Activated naive CD4-positive, alpha-beta T cell treated with anti-CD3 and anti-CD28 coated beads, Interleukin-2, amount 50 U/mL, for 24 hours (primary cell): ENCODE measurements around the gene ST3GAL3.

Experiments
- H3K27ac Mint-ChIP-seq: one replicate; pipeline ENCODE4 v1.8.0; 2021; ENCODE audit warnings: mild to moderate bottlenecking, mixed read lengths
- H3K27me3 Mint-ChIP-seq: one replicate; pipeline ENCODE4 v1.8.0; 2021; ENCODE audit warnings: mixed read lengths
- H3K36me3 Mint-ChIP-seq: one replicate; pipeline ENCODE4 v1.8.0; 2021; ENCODE audit warnings: mixed read lengths
- H3K4me1 Mint-ChIP-seq: one replicate; pipeline ENCODE4 v1.8.0; 2021; ENCODE audit warnings: mixed read lengths
- H3K4me3 Mint-ChIP-seq: one replicate; pipeline ENCODE4 v1.8.0; 2021; ENCODE audit warnings: mild to moderate bottlenecking, mixed read lengths
- H3K9me3 Mint-ChIP-seq: one replicate; pipeline ENCODE4 v1.8.0; 2021; ENCODE audit warnings: mixed read lengths

ST3GAL3 gene

DNA sequence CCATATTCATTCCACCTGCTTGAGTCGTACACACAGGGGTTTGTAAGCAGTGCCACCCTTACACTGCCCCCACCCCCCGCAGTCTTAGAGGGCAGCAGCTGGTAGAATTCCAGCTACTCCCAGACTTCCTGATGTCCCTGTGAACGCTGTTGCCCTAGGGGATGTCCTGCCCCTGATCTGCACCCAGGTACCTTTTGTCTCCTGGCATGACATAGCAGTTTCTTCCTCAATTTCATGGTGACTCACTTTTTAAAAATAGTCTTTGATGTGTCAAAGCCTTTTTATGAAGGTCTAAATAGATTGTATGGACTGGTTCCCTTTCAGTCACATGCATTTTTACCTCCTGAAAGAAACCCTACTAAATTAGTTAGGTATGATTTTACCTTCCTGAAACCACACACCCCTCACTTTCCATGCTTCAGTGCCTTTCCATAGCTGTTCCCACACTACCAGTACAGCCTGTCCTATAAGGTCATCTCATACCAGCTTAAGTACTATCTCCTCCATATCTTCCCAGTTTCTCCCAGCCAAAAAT, 76.4 kb downstream of the ST3GAL3 start:
- Mint-ChIP-seq H3K9me3 (peaks cover 13% of the 10 kb centered on the region), H3K27me3 (no peaks in the 10 kb centered on the region), H3K27ac (peak overlapping the region; percentile 31), H3K4me3 (no peak overlapping the region), H3K36me3 (peaks cover 20% of the 10 kb centered on the region), H3K4me1 (peaks cover 17% of the 10 kb centered on the region)

- Mint-ChIP-seq H3K9me3 (no peaks in the 10 kb centered on the region), H3K27ac (no peak overlapping the region), H3K4me3 (no peak overlapping the region), H3K27me3 (no peaks in the 10 kb centered on the region), H3K4me1 (peaks cover 17% of the 10 kb centered on the region), H3K36me3 (peaks cover 4% of the 10 kb centered on the region)
Measured at GRCh38 chr1:43786201-43786958, 79.0 kb downstream of the ST3GAL3 start.

GRCh38 chr1:43786960-43787359, 79.6 kb downstream of the ST3GAL3 start:
- Mint-ChIP-seq H3K27ac (no peak overlapping the region), H3K9me3 (no peaks in the 10 kb centered on the region), H3K36me3 (peaks cover 1% of the 10 kb centered on the region), H3K4me1 (peaks cover 19% of the 10 kb centered on the region), H3K4me3 (no peak overlapping the region), H3K27me3 (no peaks in the 10 kb centered on the region)

DNA sequence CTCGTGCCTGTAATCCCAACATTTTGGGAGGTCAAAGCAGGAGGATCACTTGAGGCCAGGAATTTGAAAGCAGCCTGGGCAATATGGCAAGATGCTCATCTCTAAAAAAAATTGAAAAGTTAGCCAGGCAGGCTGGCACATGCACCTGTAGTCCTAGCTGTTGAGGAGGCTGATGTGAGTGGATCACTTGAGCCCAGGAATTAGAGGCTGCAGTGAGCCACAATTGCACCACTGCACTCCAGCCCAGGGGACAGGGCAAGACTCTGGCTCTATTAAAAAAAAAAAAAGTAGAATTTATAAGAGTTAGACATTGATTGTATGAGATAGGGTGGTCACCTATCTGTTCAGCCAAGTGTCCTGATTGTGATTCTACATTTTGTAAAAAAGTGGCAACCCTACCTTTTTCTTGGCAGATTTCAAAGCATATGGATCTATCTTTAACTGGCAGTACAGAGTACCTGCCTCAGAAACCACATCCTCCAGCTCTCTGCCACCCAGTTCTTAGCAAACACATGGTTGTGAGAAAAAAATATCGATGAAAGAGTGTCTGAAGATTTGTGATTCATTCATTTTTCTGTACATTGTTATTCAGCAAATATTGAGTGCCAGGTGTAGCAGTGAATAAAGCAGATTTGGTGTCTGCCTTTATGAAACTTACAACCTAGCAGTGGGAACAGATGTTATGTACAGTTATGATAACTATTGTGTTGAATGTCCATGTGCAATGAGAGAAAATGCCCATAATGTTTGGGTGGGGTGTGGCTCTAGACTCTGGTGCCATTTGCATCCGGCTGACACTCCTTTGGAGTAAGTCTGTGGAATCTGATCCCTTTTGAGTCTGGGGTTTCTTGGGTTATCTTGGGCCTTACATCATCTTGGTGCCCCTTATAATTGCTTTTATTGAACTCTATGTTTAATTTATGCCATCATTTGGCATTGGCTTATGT, 82.5 kb downstream of the ST3GAL3 start:
- Mint-ChIP-seq H3K27me3 (no peaks in the 10 kb centered on the region), H3K9me3 (no peaks in the 10 kb centered on the region), H3K36me3 (peaks cover 3% of the 10 kb centered on the region)

GRCh38 chr1:43791243-43791642, 83.9 kb downstream of the ST3GAL3 start:
- H3K36me3 Mint-ChIP-seq = peaks cover 5% of the 10 kb centered on the region
- no peak overlapping the region for H3K4me3 Mint-ChIP-seq
- H3K9me3 Mint-ChIP-seq = no peaks in the 10 kb centered on the region
- peaks cover 10% of the 10 kb centered on the region for H3K4me1 Mint-ChIP-seq
- H3K27ac Mint-ChIP-seq = no peak overlapping the region
- H3K27me3 Mint-ChIP-seq = no peaks in the 10 kb centered on the region

More for the DNA sequence above, 82.5 kb downstream of the ST3GAL3 start:
- no peak overlapping the region for H3K27ac Mint-ChIP-seq
- H3K4me3 Mint-ChIP-seq = no peak overlapping the region
- H3K4me1 Mint-ChIP-seq = peaks cover 10% of the 10 kb centered on the region

GRCh38 chr1:43796111-43796581, 88.8 kb downstream of the ST3GAL3 start:
- Mint-ChIP-seq H3K4me1 (peaks cover 5% of the 10 kb centered on the region), H3K27me3 (no peaks in the 10 kb centered on the region), H3K9me3 (no peaks in the 10 kb centered on the region), H3K4me3 (no peak overlapping the region), H3K36me3 (peaks cover 9% of the 10 kb centered on the region), H3K27ac (no peak overlapping the region)

- no peaks in the 10 kb centered on the region for H3K9me3 Mint-ChIP-seq
- no peaks in the 10 kb centered on the region for H3K27me3 Mint-ChIP-seq
- no peaks in the 10 kb centered on the region for H3K4me1 Mint-ChIP-seq
- H3K36me3 Mint-ChIP-seq = peaks cover 10% of the 10 kb centered on the region
- no peak overlapping the region for H3K4me3 Mint-ChIP-seq
- no peak overlapping the region for H3K27ac Mint-ChIP-seq
Measured at GRCh38 chr1:43797891-43798290, 90.6 kb downstream of the ST3GAL3 start.

DNA sequence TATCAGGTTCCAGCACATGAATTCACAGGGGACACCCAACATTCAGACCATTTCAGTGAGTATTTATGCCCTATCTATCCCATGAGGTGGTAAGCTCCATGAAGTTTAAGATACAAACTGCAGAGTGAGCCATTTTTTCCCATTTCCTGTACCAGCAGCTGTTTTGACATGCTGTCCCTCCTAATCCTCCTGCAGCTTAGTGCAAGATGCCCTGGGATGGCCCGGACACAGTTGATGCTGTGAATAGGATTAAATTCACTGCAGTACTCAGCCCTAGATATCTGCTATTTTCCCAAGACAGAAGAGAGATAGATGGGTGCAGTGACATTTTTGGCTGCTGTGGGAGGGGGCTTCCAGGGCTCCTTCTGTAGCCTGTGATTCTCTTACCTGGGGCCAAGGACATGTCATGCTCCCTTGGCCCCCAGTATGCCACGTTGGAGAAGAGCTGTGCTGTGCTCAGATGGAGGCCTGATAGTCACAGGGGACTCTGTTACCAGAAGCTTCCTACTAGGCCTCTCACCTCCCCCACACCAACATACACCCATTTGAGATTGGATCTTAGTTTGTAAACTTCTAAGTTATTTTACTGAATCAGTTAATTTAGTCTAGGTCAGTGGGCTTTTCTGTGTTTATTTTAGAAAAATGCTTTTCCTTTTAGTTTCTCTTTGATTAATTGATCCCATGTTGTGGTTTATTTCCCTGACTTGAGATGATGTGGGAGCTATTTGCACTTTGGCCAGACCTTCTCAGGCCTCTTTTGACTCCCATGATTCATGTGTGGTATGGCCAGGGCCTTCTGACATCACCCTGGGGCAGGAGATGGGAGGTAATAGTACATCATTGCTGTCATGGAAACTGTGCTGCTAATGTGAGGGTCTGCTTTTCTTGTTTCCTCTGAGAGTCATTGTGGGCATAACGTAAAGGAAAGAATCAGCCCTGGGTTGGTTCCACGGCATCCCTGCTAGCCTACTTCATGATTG, 92.6 kb downstream of the ST3GAL3 start:
- Mint-ChIP-seq H3K27me3 (no peaks in the 10 kb centered on the region), H3K36me3 (peaks cover 7% of the 10 kb centered on the region), H3K9me3 (no peaks in the 10 kb centered on the region), H3K4me3 (no peak overlapping the region), H3K4me1 (no peaks in the 10 kb centered on the region), H3K27ac (no peak overlapping the region)

DNA sequence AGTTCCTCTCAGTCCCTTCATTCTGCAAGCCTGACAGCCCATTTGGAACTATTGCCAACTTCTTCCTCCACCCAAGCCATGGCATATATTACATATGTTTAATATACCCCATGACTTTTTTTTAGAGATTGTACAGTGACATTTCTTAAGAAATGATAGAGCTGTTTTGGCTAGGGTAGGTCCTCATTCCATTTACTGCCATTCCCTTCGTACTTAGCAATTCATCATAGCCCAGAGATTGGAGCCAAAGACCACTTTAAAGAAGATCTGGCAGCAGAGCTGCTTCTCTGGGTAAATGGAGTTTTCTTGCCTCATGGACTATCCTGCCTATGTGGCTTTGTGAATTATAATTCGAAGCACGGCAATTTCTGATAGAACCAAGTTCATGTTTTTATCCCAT, 93.4 kb downstream of the ST3GAL3 start:
- H3K4me3 Mint-ChIP-seq = no peak overlapping the region
- H3K9me3 Mint-ChIP-seq = no peaks in the 10 kb centered on the region
- no peaks in the 10 kb centered on the region for H3K4me1 Mint-ChIP-seq
- no peaks in the 10 kb centered on the region for H3K27me3 Mint-ChIP-seq
- H3K36me3 Mint-ChIP-seq = peaks cover 7% of the 10 kb centered on the region
- H3K27ac Mint-ChIP-seq = no peak overlapping the region

- Mint-ChIP-seq H3K36me3 (peaks cover 5% of the 10 kb centered on the region), H3K4me3 (no peak overlapping the region), H3K27ac (no peak overlapping the region), H3K4me1 (no peaks in the 10 kb centered on the region), H3K27me3 (no peaks in the 10 kb centered on the region), H3K9me3 (no peaks in the 10 kb centered on the region)
Measured at GRCh38 chr1:43801203-43801602, 93.9 kb downstream of the ST3GAL3 start.

GRCh38 chr1:43802356-43802980, 95.1 kb downstream of the ST3GAL3 start:
- Mint-ChIP-seq H3K27ac (no peak overlapping the region), H3K9me3 (peaks cover 1% of the 10 kb centered on the region), H3K36me3 (peaks cover 8% of the 10 kb centered on the region), H3K27me3 (no peaks in the 10 kb centered on the region), H3K4me3 (no peak overlapping the region), H3K4me1 (no peaks in the 10 kb centered on the region)

GRCh38 chr1:43803105-43803504, 95.8 kb downstream of the ST3GAL3 start:
- no peak overlapping the region for H3K27ac Mint-ChIP-seq
- H3K27me3 Mint-ChIP-seq = no peaks in the 10 kb centered on the region
- peaks cover 5% of the 10 kb centered on the region for H3K9me3 Mint-ChIP-seq
- no peak overlapping the region for H3K4me3 Mint-ChIP-seq
- H3K4me1 Mint-ChIP-seq = no peaks in the 10 kb centered on the region
- peaks cover 10% of the 10 kb centered on the region for H3K36me3 Mint-ChIP-seq

DNA sequence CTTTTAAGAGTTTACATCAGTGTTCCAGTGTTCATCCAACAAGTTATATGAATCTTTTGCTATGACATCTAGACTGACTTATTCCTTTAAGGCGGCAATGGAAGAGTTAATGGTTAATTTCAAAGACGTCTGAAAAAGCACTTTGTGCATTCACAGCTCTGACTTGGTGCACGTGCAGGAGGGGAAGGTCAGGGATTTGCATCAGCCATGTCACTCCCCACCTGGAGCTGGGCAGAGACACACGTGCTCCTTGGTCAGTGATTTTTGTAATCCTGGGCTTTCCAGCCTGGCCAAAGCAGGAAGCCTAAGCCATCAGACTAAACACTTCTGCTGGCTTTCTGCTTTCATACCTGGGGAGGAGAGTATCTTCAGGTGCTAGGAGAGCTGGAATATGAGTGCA, 96.3 kb downstream of the ST3GAL3 start:
- Mint-ChIP-seq H3K27ac (no peak overlapping the region), H3K36me3 (peaks cover 14% of the 10 kb centered on the region), H3K9me3 (peaks cover 5% of the 10 kb centered on the region), H3K4me3 (no peak overlapping the region), H3K4me1 (no peaks in the 10 kb centered on the region), H3K27me3 (no peaks in the 10 kb centered on the region)

DNA sequence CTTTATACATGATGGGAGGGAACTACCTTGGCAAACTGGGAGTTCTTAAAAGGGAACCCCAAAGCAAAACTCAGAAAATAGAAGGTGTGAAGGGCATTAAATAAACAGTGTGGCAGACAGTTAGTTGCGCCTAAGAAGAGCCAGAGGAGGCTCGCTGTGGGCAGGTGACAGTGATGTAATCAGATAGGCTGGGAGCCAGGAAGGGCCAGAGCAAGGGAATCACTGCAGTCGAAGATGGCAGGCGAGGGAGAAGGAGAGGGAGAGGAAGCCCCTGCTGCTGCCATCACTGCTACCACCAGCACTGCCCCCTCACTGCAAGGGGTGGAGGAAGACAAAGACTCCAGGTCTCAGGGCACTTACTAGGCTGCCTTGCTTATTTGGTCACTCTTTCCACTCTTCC, 97.2 kb downstream of the ST3GAL3 start:
- H3K4me1 Mint-ChIP-seq = no peaks in the 10 kb centered on the region
- H3K4me3 Mint-ChIP-seq = no peak overlapping the region
- peaks cover 19% of the 10 kb centered on the region for H3K36me3 Mint-ChIP-seq
- no peaks in the 10 kb centered on the region for H3K27me3 Mint-ChIP-seq
- peaks cover 5% of the 10 kb centered on the region for H3K9me3 Mint-ChIP-seq
- no peak overlapping the region for H3K27ac Mint-ChIP-seq
